AG09309 (cell line): Measurements from ENCODE around the gene LRP1.
A peak's percentile ranks its signal among the peaks of the same experiment; 100 is the strongest.

Experiments
- DNase-seq: peaks from one replicate; pipeline ENCODE4 v3.0.0-alpha.2; 2010; ENCODE audit warnings: low read depth
- H3K4me3 ChIP-seq: 2 replicates; pipeline ENCODE4 v1.5.1; 2011; ENCODE audit warnings: mild to moderate bottlenecking, low read depth, low read length, moderate library complexity; ENCODE audit not compliant: control insufficient read depth
- CTCF ChIP-seq: IDR thresholded peaks from 2 replicates; pipeline ENCODE4 v1.5.1; 2011; ENCODE audit warnings: mild to moderate bottlenecking, low read depth, low read length, inconsistent platforms; ENCODE audit not compliant: insufficient read depth, control insufficient read depth; ENCODE audit errors: missing control alignments

The LRP1 gene

GRCh38 chr12:57127726-57128518, at the start of gene LRP1:
TSS of gene LRP1 (plus strand) at chr12:57128483. CDS start at chr12:57128965, 482 bp downstream.
- no peak for TF ChIP-seq CTCF
- H3K4me3 ChIP-seq, result peak within 1 kb of the TSS; percentile 95
- DNase-seq, result no peak

- peak within 1 kb of the TSS; percentile 86 for H3K4me3 ChIP-seq
- peak; percentile 100 for DNase-seq
- TF ChIP-seq CTCF, result no peak
Measured at GRCh38 chr12:57078519-57079404, 49.5 kb upstream of the LRP1 start, which contains the start of gene NEMP1. TSS of gene NEMP1 (minus strand) at chr12:57078791. CDS start at chr12:57078745, 46 bp downstream.

GRCh38 chr12:57079821-57080220, 48.5 kb upstream of the LRP1 start:
- no peak for TF ChIP-seq CTCF
- DNase-seq, result no peak
- H3K4me3 ChIP-seq, result no peak overlapping the region

GRCh38 chr12:57080855-57081254, 47.4 kb upstream of the LRP1 start:
- no peak for TF ChIP-seq CTCF
- no peak overlapping the region for H3K4me3 ChIP-seq
- DNase-seq, result no peak

- TF ChIP-seq CTCF, result no peak
- H3K4me3 ChIP-seq, result peak overlapping the region; percentile 80; the same call in 1 of the 2 replicates
- no peak for DNase-seq
Measured at GRCh38 chr12:57085999-57086492, 42.2 kb upstream of the LRP1 start.

GRCh38 chr12:57086493-57087009, 41.7 kb upstream of the LRP1 start:
- H3K4me3 ChIP-seq, result peak overlapping the region; percentile 80
- peak; percentile 40 for TF ChIP-seq CTCF
- no peak for DNase-seq
